BJ (cell line): Measurements from ENCODE around the gene THOC7. TPM values are rescaled to one million over a fixed set of nuclear protein-coding genes. Genes with fewer than 3 reads are reported as not detected.
A peak's percentile ranks its signal among the peaks of the same experiment; 100 is the strongest.

Source experiments
- CTCF ChIA-PET: fragments of 350-600 bp; formaldehyde crosslinking; extraction: SDS; loops from one replicate; lab custom pipeline; 2021; ENCODE audit warnings: antibody characterized with exemption, inconsistent platforms; lab: Yijun Ruan, JAX
- POLR2A ChIA-PET: fragments of 300-600 bp; sonication (Branson Sonifier 250); formaldehyde crosslinking; extraction: SDS; loops from one replicate; lab custom pipeline; 2021; ENCODE audit warnings: antibody characterized with exemption; lab: Charles Lee
- DNase-seq: peaks from one replicate; pipeline ENCODE4 v3.0.0-alpha.2; 2011; ENCODE audit warnings: low read depth
- H3K27me3 ChIP-seq: 2 replicates; pipeline ENCODE4 v1.6.0; 2011; ENCODE audit warnings: low read length; ENCODE audit not compliant: control insufficient read depth, insufficient read depth
- H3K36me3 ChIP-seq: 2 replicates; pipeline ENCODE4 v1.5.1; 2011; ENCODE audit warnings: low read length; ENCODE audit not compliant: control insufficient read depth, insufficient read depth
- H3K4me3 ChIP-seq: 2 replicates; pipeline ENCODE4 v1.5.1; 2011; ENCODE audit warnings: low read depth, mild to moderate bottlenecking, control low read depth, low read length
- CTCF ChIP-seq: IDR thresholded peaks from 2 replicates; pipeline ENCODE4 v1.5.1; 2011; ENCODE audit warnings: low read depth, mild to moderate bottlenecking, control low read depth, inconsistent platforms, low read length, moderate library complexity; ENCODE audit not compliant: insufficient read depth
- polyA plus RNA-seq: library from polyadenylated mRNA; depleted of rRNA; stranded (reverse); fragments of >200 nt; gene quantifications from 2 replicates; pipeline ENCODE4 v1.2.3, GENCODE V29; 2011

THOC7 gene
- polyA plus RNA-seq, 1 experiment = 22.2 TPM

GRCh38 chr3:63824309-63824708 lies 39.3 kb downstream of the THOC7 start:
- Histone ChIP-seq H3K4me3 (no peak overlapping the region), H3K27me3 (no peaks in the 10 kb centered on the region), H3K36me3 (no peaks in the 10 kb centered on the region)
- CTCF ChIA-PET = interaction anchor here (0.5 to 2.0 kb wide), 2 partner anchors 54 to 475 kb away, joined by 4 to 6 read pairs; no protein-coding TSS in a partner anchor
- POLR2A ChIA-PET = interaction anchor here (0.6 kb wide), 1 partner anchor 16 kb away, joined by 13 read pairs; no protein-coding TSS in a partner anchor
- DNase-seq = no peak
- no peak for TF ChIP-seq CTCF

- no peaks in the 10 kb centered on the region for H3K27me3 ChIP-seq
- H3K36me3 ChIP-seq = no peaks in the 10 kb centered on the region
- ChIA-PET POLR2A (no interaction called here), CTCF (interaction anchor here (0.7 to 11.6 kb wide), 17 partner anchors 10 to 474 kb away, joined by 3 to 207 read pairs (median 5); no protein-coding TSS in a partner anchor)
- DNase-seq = no peak
- H3K4me3 ChIP-seq = no peak within 1 kb of the TSS
- TF ChIP-seq CTCF = no peak
Measured at GRCh38 chr3:63819151-63819398, 44.5 kb downstream of the THOC7 start, which contains the start of gene C3orf49. C3orf49 (plus strand) TSS chr3:63819299; CDS start chr3:63819472, 173 bp downstream.

- ChIA-PET CTCF (interaction anchor here (0.7 to 11.6 kb wide), 23 partner anchors 10 to 1196 kb away, joined by 3 to 207 read pairs (median 5); no protein-coding TSS in a partner anchor), POLR2A (no interaction called here)
- DNase-seq = no peak
- H3K4me3 ChIP-seq = no peak overlapping the region
- H3K36me3 ChIP-seq = no peaks in the 10 kb centered on the region
- H3K27me3 ChIP-seq = no peaks in the 10 kb centered on the region
- peak; percentile 72 for TF ChIP-seq CTCF
Measured at GRCh38 chr3:63818282-63819150, 45.1 kb downstream of the THOC7 start.

GRCh38 chr3:63817225-63817624 lies 46.4 kb downstream of the THOC7 start:
- POLR2A ChIA-PET = no interaction called here

More at GRCh38 chr3:63817225-63817624, 46.4 kb downstream of the THOC7 start:
- Histone ChIP-seq H3K4me3 (no peak overlapping the region), H3K27me3 (no peaks in the 10 kb centered on the region), H3K36me3 (no peaks in the 10 kb centered on the region)
- DNase-seq = no peak
- TF ChIP-seq CTCF = no peak
- CTCF ChIA-PET = interaction anchor here (0.9 to 11.6 kb wide), 9 partner anchors 9 to 1194 kb away, joined by 3 to 207 read pairs (median 6); no protein-coding TSS in a partner anchor
